ENCODE results near the gene RBM47. TPM values are rescaled to one million over a fixed set of nuclear protein-coding genes. Genes with fewer than 3 reads are reported as not detected.
A peak's percentile ranks its signal among the peaks of the same experiment; 100 is the strongest.

The RBM47 gene
- total and polyA plus RNA-seq, 2 of the 4 experiments (the other 2 are of a cell fraction) = 0.44 to 1.1 TPM

GRCh38 chr4:40388239-40388638 is 241.4 kb downstream of the RBM47 start:
- H2AFZ ChIP-seq (replicated peaks; ENCODE audit: low read length, poor library complexity) = peak overlapping the region; percentile 24
- H2BK120ac ChIP-seq (ENCODE audit: low read depth, low read length) = no peak overlapping the region
- H4K8ac ChIP-seq (ENCODE audit: low read depth in 2 of 2, low read length in 2 of 2) = no peak overlapping the region
- H4K5ac ChIP-seq (ENCODE audit: low read depth, low read length) = no peak overlapping the region
- no peaks in the 10 kb centered on the region for H3K79me1 ChIP-seq (ENCODE audit: low read depth in 1 of 2, low read length in 2 of 2)
- H3K4ac ChIP-seq (ENCODE audit: low read depth, low read length) = no peak overlapping the region
- no peak overlapping the region for H3K4me3 ChIP-seq (ENCODE audit: insufficient read depth, low read depth, low read length)
- peaks cover 10% of the 10 kb centered on the region for H3K27me3 ChIP-seq (ENCODE audit: control insufficient read depth, insufficient read depth, low read length)
- CTCF ChIA-PET = no interaction called here
- H2BK5ac ChIP-seq (ENCODE audit: low read depth, low read length, poor library complexity, severe bottlenecking) = no peak overlapping the region
- in situ Hi-C loops (cut with MboI; ENCODE audit: low sequenced_read_pairs) (no loop called here), dilution Hi-C loops (cut with HindIII; ENCODE audit: low sequenced_read_pairs, unreplicated experiment) (no loop called here), intact Hi-C loops (cut with micrococcal nuclease) (no loop called here)
- no peak overlapping the region for H3K4me2 ChIP-seq (ENCODE audit: low read depth, low read length)
- H3K27ac ChIP-seq (ENCODE audit: insufficient read depth, low read length) = no peak overlapping the region
- no peak overlapping the region for H3K14ac ChIP-seq (replicated peaks; ENCODE audit: low read depth, low read length)
- TF ChIP-seq FOS (IDR thresholded peaks at IDR 0.05; ENCODE audit: low read depth, low read length) (no peak), MXI1 (IDR thresholded peaks at IDR 0.05; ENCODE audit: borderline replicate concordance, low read depth, low read length) (no peak), CEBPB (IDR thresholded peaks at IDR 0.05; ENCODE audit: low read depth, low read length) (no peak), MAZ (IDR thresholded peaks at IDR 0.05; ENCODE audit: borderline replicate concordance, low read depth, low read length) (no peak), BHLHE40 (IDR thresholded peaks at IDR 0.05; ENCODE audit: low read depth, low read length) (no peak), RFX5 (IDR thresholded peaks at IDR 0.05; ENCODE audit: low read depth, low read length) (no peak), USF2 (IDR thresholded peaks at IDR 0.05; ENCODE audit: low read depth, low read length) (no peak), MAFK (IDR thresholded peaks at IDR 0.05; ENCODE audit: low read depth, low read length) (no peak), NFE2L2 (IDR thresholded peaks at IDR 0.05; ENCODE audit: low read depth, low read length) (no peak), SMC3 (IDR thresholded peaks at IDR 0.05; ENCODE audit: low read depth, low read length) (no peak), RCOR1 (IDR thresholded peaks at IDR 0.05; ENCODE audit: insufficient replicate concordance, low read length) (no peak), RAD21 (IDR thresholded peaks at IDR 0.05; ENCODE audit: low read length) (no peak), CHD1 (IDR thresholded peaks at IDR 0.05; ENCODE audit: low read depth, low read length) (no peak), CTCF (conservative IDR thresholded peaks at IDR 0.05; ENCODE audit: low read depth, low read length) (no peak), POLR2A (IDR thresholded peaks at IDR 0.05; ENCODE audit: low read depth, low read length) (no peak)
- TF ChIP-seq, protein P1, sequence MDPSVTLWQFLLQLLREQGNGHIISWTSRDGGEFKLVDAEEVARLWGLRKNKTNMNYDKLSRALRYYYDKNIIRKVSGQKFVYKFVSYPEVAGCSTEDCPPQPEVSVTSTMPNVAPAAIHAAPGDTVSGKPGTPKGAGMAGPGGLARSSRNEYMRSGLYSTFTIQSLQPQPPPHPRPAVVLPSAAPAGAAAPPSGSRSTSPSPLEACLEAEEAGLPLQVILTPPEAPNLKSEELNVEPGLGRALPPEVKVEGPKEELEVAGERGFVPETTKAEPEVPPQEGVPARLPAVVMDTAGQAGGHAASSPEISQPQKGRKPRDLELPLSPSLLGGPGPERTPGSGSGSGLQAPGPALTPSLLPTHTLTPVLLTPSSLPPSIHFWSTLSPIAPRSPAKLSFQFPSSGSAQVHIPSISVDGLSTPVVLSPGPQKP (IDR thresholded peaks at IDR 0.05; ENCODE audit: borderline replicate concordance, low read depth, low read length) = no peak
- no peaks in the 10 kb centered on the region for H3K4me1 ChIP-seq (ENCODE audit: control insufficient read depth, insufficient read depth, low read length)
- DNase-seq (no peak), ATAC-seq (ENCODE audit: low read depth) (no peak)
- H3K23ac ChIP-seq (ENCODE audit: low read depth, low read length) = no peak overlapping the region
- POLR2A ChIA-PET (ENCODE audit: unreplicated experiment) = no interaction called here
- H3K56ac ChIP-seq (ENCODE audit: extremely low read depth, insufficient read depth, low read length) = no peak overlapping the region
- H2BK20ac ChIP-seq (ENCODE audit: low read depth, low read length) = no peak overlapping the region
- no peaks in the 10 kb centered on the region for H4K20me1 ChIP-seq (ENCODE audit: insufficient read depth, low read length)
- no peak overlapping the region for H2AK9ac ChIP-seq (replicated peaks; ENCODE audit: low read depth, low read length, poor library complexity)
- H3K9me3 ChIP-seq (ENCODE audit: control insufficient read depth, insufficient read depth, low read length) = no peaks in the 10 kb centered on the region
- no peak overlapping the region for H2BK15ac ChIP-seq (ENCODE audit: low read depth, low read length)
- no peak overlapping the region for H3K18ac ChIP-seq (ENCODE audit: low read depth, low read length)
- no peak overlapping the region for H2AK5ac ChIP-seq (ENCODE audit: low read depth, low read length)
- no peaks in the 10 kb centered on the region for H3K9me1 ChIP-seq (ENCODE audit: insufficient read depth, low read length)
- no TSS peak for BruUV-seq (replicated peaks)
- WGBS, 2 experiments (ENCODE audit: extremely low coverage in 2 of 2, insufficient read length in 1 of 2) = 43% methylated on average over 4 of the region's 6 CpGs; no CpG with 5 or more reads in 1 of the 2 experiments
- no peak overlapping the region for H4K91ac ChIP-seq (ENCODE audit: insufficient read depth, low read depth, low read length)
- H3K36me3 ChIP-seq (ENCODE audit: control insufficient read depth, insufficient read depth, low read length) = no peaks in the 10 kb centered on the region
- no peak overlapping the region for H3K9ac ChIP-seq (ENCODE audit: low read depth, low read length)
